H1 (cell line): ENCODE data around the gene MYRIP. TPM values are rescaled to one million over a fixed set of nuclear protein-coding genes. Genes with fewer than 3 reads are reported as not detected.

Experiments used
- CTCF ChIA-PET: fragments of 300-600 bp; sonication (Branson Sonifier 250); formaldehyde crosslinking; loops from one replicate; lab custom pipeline; 2021; ENCODE audit not compliant: partially characterized antibody; lab: Charles Lee
- POLR2A ChIA-PET: fragments of 300-600 bp; sonication (Branson Sonifier 250); formaldehyde crosslinking; loops from one replicate; lab custom pipeline; 2021; ENCODE audit warnings: inconsistent platforms; ENCODE audit not compliant: partially characterized antibody; lab: Charles Lee
- DNase-seq, 2 experiments: peaks; one replicate each; pipeline versions ENCODE4 v3.0.0 to v3.0.0-alpha.2; 2010 to 2022; ENCODE audit warnings: low spot score in 2 of 2, low read depth in 1 of 2, mixed read lengths in 1 of 2
- FAIRE-seq: peaks from 2 replicates; lab custom pipeline; 2011; peaks lifted over from hg19 to GRCh38; lab: Jason Lieb, UNC
- H2AFZ ChIP-seq: 2 replicates; pipeline ENCODE4 v1.8.1; 2012; ENCODE audit warnings: low read length, inconsistent platforms
- H2AK5ac ChIP-seq: 2 replicates; pipeline ENCODE4 v1.6.1; 2013; ENCODE audit warnings: low read depth, low read length
- H2BK120ac ChIP-seq: replicated peaks from 2 replicates; pipeline ENCODE3; 2013; ENCODE audit warnings: low read depth, low read length, inconsistent platforms
- H2BK12ac ChIP-seq: 2 replicates; pipeline ENCODE4 v1.6.1; 2013; ENCODE audit warnings: low read depth, low read length
- H2BK15ac ChIP-seq: 2 replicates; pipeline ENCODE4 v1.6.1; 2013; ENCODE audit warnings: low read length
- H2BK20ac ChIP-seq: 2 replicates; pipeline ENCODE4 v1.6.1; 2013; ENCODE audit warnings: low read length
- H2BK5ac ChIP-seq: 2 replicates; pipeline ENCODE4 v1.6.1; 2013; ENCODE audit warnings: low read depth, low read length
- H3K14ac ChIP-seq: 2 replicates; pipeline ENCODE4 v1.6.1; 2013; ENCODE audit warnings: inconsistent platforms; ENCODE audit not compliant: insufficient read length
- H3K18ac ChIP-seq: 2 replicates; pipeline ENCODE4 v1.6.1; 2013; ENCODE audit warnings: low read length; ENCODE audit errors: extremely low read depth
- H3K23ac ChIP-seq: 2 replicates; pipeline ENCODE4 v1.6.1; 2013; ENCODE audit warnings: inconsistent platforms; ENCODE audit not compliant: insufficient read length
- H3K23me2 ChIP-seq: 2 replicates; pipeline ENCODE4 v1.6.1; 2013; ENCODE audit warnings: low read depth, low read length
- H3K27ac ChIP-seq: 2 replicates; pipeline ENCODE4 v1.6.1; 2011; ENCODE audit warnings: low read depth, low read length, inconsistent platforms
- H3K27me3 ChIP-seq, 4 experiments: replicated peaks in 1 of 4; 1 replicate in 1 of 4; 2 replicates in 3 of 4; pipeline versions ENCODE4 v1.6.1 to v1.8.1; 2011 to 2013; ENCODE audit warnings: low read length in 3 of 4, mild to moderate bottlenecking in 3 of 4, inconsistent platforms in 2 of 4, mixed read lengths in 2 of 4, moderate library complexity in 1 of 4; ENCODE audit not compliant: control insufficient read depth in 3 of 4, insufficient read depth in 3 of 4; ENCODE audit errors: extremely low read depth in 1 of 4
- H3K36me3 ChIP-seq, 4 experiments: 2 replicates each; pipeline versions ENCODE4 v1.6.1 to v1.8.1; 2011 to 2013; ENCODE audit warnings: mild to moderate bottlenecking in 4 of 4, low read length in 3 of 4, moderate library complexity in 2 of 4, control low read depth in 1 of 4, inconsistent platforms in 1 of 4; ENCODE audit not compliant: insufficient read depth in 4 of 4, control insufficient read depth in 2 of 4
- H3K4ac ChIP-seq: replicated peaks from 2 replicates; pipeline ENCODE3; 2013; ENCODE audit warnings: low read length, low read depth, mixed read lengths, inconsistent platforms; ENCODE audit not compliant: insufficient read length
- H3K4me1 ChIP-seq, 4 experiments: replicated peaks in 1 of 4; 1 replicate in 1 of 4; 2 replicates in 3 of 4; pipeline versions ENCODE4 v1.6.1 to v1.8.1; 2011 to 2013; ENCODE audit warnings: low read length in 3 of 4, inconsistent platforms in 2 of 4, mixed read lengths in 1 of 4; ENCODE audit not compliant: insufficient read depth in 4 of 4, control insufficient read depth in 3 of 4
- H3K4me2 ChIP-seq, 2 experiments: 2 replicates each; pipeline versions ENCODE4 v1.6.1 to v1.8.1; 2011 to 2013; ENCODE audit warnings: low read depth in 2 of 2, low read length in 2 of 2, control low read depth in 1 of 2, inconsistent platforms in 1 of 2, mild to moderate bottlenecking in 1 of 2; ENCODE audit not compliant: insufficient read depth in 1 of 2
- H3K4me3 ChIP-seq, 4 experiments: fragments of 200-600, 300-600 bp in 1 of 4; sonication (generic), shearing (Covaris generic), sonication (Bioruptor Twin) in 1 of 4; 2 replicates each; pipeline versions ENCODE4 v1.5.1 to v1.8.1; 2011 to 2016; ENCODE audit warnings: low read length in 4 of 4, low read depth in 3 of 4, control low read depth in 2 of 4, inconsistent platforms in 2 of 4, mild to moderate bottlenecking in 2 of 4, mixed read lengths in 1 of 4, moderate library complexity in 1 of 4; ENCODE audit not compliant: insufficient read depth in 2 of 4; ENCODE audit errors: extremely low read depth in 1 of 4
- H3K56ac ChIP-seq: replicated peaks from 2 replicates; pipeline ENCODE3; 2013; ENCODE audit warnings: low read depth, mild to moderate bottlenecking, mixed read lengths, low read length, inconsistent platforms; ENCODE audit not compliant: insufficient read length
- H3K79me1 ChIP-seq: 2 replicates; pipeline ENCODE4 v1.6.1; 2013; ENCODE audit warnings: low read depth, low read length, control low read depth
- H3K79me2 ChIP-seq, 2 experiments: 2 replicates each; pipeline versions ENCODE4 v1.6.1 to v1.8.1; 2012 to 2013; ENCODE audit warnings: low read length in 2 of 2, mild to moderate bottlenecking in 2 of 2, inconsistent platforms in 1 of 2; ENCODE audit not compliant: insufficient read depth in 2 of 2, control insufficient read depth in 1 of 2
- H3K9ac ChIP-seq, 4 experiments: replicated peaks in 1 of 4; 1 replicate in 1 of 4; 2 replicates in 3 of 4; pipeline versions ENCODE4 v1.6.1 to v1.8.1; 2011 to 2013; ENCODE audit warnings: low read depth in 3 of 4, low read length in 3 of 4, control low read depth in 2 of 4, mild to moderate bottlenecking in 2 of 4, moderate library complexity in 2 of 4, inconsistent platforms in 1 of 4; ENCODE audit errors: extremely low read depth in 1 of 4
- H3K9me3 ChIP-seq, 2 experiments: 2 replicates each; pipeline versions ENCODE4 v1.6.1 to v1.8.1; 2012 to 2013; ENCODE audit warnings: mild to moderate bottlenecking in 2 of 2, moderate library complexity in 2 of 2, control low read depth in 1 of 2, inconsistent platforms in 1 of 2, low read depth in 1 of 2, low read length in 1 of 2, mixed read lengths in 1 of 2; ENCODE audit not compliant: insufficient read depth in 2 of 2
- H4K20me1 ChIP-seq, 2 experiments: replicated peaks in 1 of 2; 2 replicates each; pipeline versions ENCODE3 to v1.8.1; 2011 to 2013; ENCODE audit warnings: inconsistent platforms in 2 of 2, low read length in 2 of 2, mild to moderate bottlenecking in 1 of 2; ENCODE audit not compliant: insufficient read depth in 2 of 2, control insufficient read depth in 1 of 2
- H4K5ac ChIP-seq: 2 replicates; pipeline ENCODE4 v1.6.1; 2013; ENCODE audit warnings: low read length, low read depth, mixed read lengths, inconsistent platforms; ENCODE audit not compliant: insufficient read length
- H4K8ac ChIP-seq: 2 replicates; pipeline ENCODE4 v1.8.0; 2013; ENCODE audit warnings: mild to moderate bottlenecking, moderate library complexity, low read length, inconsistent platforms; ENCODE audit not compliant: insufficient read depth; ENCODE audit errors: extremely low read depth
- H4K91ac ChIP-seq: replicated peaks from 2 replicates; pipeline ENCODE3; 2013; ENCODE audit warnings: low read length, mixed read lengths, inconsistent platforms; ENCODE audit not compliant: insufficient read length
- CBX5 ChIP-seq: fragments of 300-800, 300-1000 bp; sonication (generic); IDR thresholded peaks from 2 replicates; pipeline ENCODE4 v1.7.1; 2016; ENCODE audit warnings: antibody characterized with exemption, low read length, low read depth
- FOSL1 ChIP-seq: IDR thresholded peaks from 2 replicates; pipeline ENCODE4 v1.6.1; 2011; ENCODE audit warnings: mild to moderate bottlenecking, low read depth, low read length, moderate library complexity; ENCODE audit not compliant: insufficient read depth
- GABPA ChIP-seq: IDR thresholded peaks from 2 replicates; pipeline ENCODE4 v1.6.1; 2011; ENCODE audit warnings: mild to moderate bottlenecking, low read length, moderate library complexity, borderline replicate concordance; ENCODE audit not compliant: insufficient read depth
- WGBS, 2 experiments: shearing (Covaris generic) in 1 of 2; methylation state at CpG; one replicate each; pipeline versions ENCODE4 v1.1.6 to v1.1.7; 2013 to 2015; ENCODE audit warnings: low lambda C conversion rate in 2 of 2, mixed read lengths in 2 of 2, inconsistent platforms in 1 of 2, low coverage in 1 of 2, missing lambda C conversion rate in 1 of 2; ENCODE audit not compliant: insufficient replicate concordance in 2 of 2, insufficient coverage in 1 of 2, insufficient read length in 1 of 2; ENCODE audit errors: extremely low coverage in 1 of 2, missing lambda C conversion rate in 1 of 2; 5-methylcytosine and 5-hydroxymethylcytosine counted together
- polyA plus RNA-seq, 7 experiments: library from polyadenylated mRNA; depleted of rRNA in 3 of 7; stranded (reverse) in 5 of 7; unstranded in 2 of 7; fragments of >200 nt in 5 of 7; fragments of 200-250 nt in 2 of 7; gene quantifications; 1 replicate in 5 of 7; 2 replicates in 1 of 7; 4 replicates in 1 of 7; pipeline versions ENCODE4 v1.2.1 to v1.2.3, GENCODE V29; 2011 to 2013; ENCODE audit warnings: missing spikeins in 2 of 7, mixed read lengths in 2 of 7
- total RNA-seq: library from RNA; stranded (reverse); fragmentation: NEBNext Ultra II Directional; extraction: Animal tissue kit (Norgen Biotek cat#: 25700); gene quantifications from 2 replicates; pipeline ENCODE4 v1.2.1, GENCODE V29; 2021

Gene MYRIP
- total and polyA plus RNA-seq, 2 of the 8 experiments (the other 6 are each of a cell fraction or from before 2014, with no cell fraction given) = 0.54 to 4.3 TPM

DNA sequence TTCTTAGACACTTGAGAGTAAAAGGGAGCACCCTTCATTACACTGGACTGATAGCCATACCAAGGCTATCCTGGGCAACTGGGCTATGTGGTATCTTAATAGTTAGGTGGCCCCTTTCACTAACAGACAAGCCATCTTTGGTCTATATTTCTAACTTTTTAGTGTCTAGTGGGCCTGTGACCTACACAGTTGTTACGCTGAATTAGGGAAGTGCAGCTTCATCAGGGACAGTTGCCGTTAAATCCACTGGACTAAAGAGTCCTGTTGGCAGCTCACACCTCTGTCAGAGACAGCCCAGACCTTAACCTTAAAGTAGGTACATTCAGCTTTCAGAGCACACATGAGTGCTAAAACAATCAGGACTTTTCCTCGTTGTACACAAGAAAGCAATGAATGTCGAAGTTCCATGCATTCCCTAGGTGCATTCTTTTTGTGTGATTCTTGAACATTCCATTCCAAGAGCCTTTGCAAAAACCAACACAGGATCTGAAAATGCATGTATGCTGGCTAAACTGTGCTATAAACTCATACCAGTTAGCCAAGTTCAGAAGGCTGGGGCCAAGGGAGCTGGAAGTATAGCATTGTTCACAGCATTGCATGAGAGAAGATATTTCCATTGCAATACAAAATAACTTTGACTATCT, 269.9 kb downstream of the MYRIP start:
- Histone ChIP-seq H3K4me1 (no peaks in the 10 kb centered on the region), H3K9ac (no peak overlapping the region), H2AK5ac (no peak overlapping the region), H3K56ac (no peak overlapping the region), H3K4ac (no peak overlapping the region), H3K18ac (no peak overlapping the region), H4K91ac (no peak overlapping the region), H3K79me2 (no peaks in the 10 kb centered on the region), H2BK5ac (no peak overlapping the region), H2AFZ (no peak overlapping the region), H2BK120ac (no peak overlapping the region), H2BK15ac (no peak overlapping the region), H3K27ac (no peak overlapping the region), H3K36me3 (no peaks in the 10 kb centered on the region), H3K79me1 (no peaks in the 10 kb centered on the region), H3K4me2 (no peak overlapping the region), H4K5ac (no peak overlapping the region), H3K14ac (no peak overlapping the region), H3K23ac (no peak overlapping the region), H3K9me3 (peaks cover 3 to 5% of the 10 kb centered on the region in 2 experiments; a peak in 2 of 4 replicates), H4K20me1 (no peaks in the 10 kb centered on the region), H3K27me3 (no peaks in the 10 kb centered on the region), H2BK20ac (no peak overlapping the region), H3K4me3 (no peak overlapping the region), H4K8ac (no peak overlapping the region), H2BK12ac (no peak overlapping the region), H3K23me2 (no peaks in the 10 kb centered on the region)
- 88% methylated on average over 4 of the region's 4 CpGs; no CpG with 5 or more reads in 1 of the 2 experiments for WGBS, 2 experiments
- ChIA-PET POLR2A (interaction anchor here (0.8 kb wide), 1 partner anchor 296 kb away, joined by 3 read pairs; no protein-coding TSS in a partner anchor), CTCF (no interaction called here)
- FAIRE-seq = no peak
- DNase-seq = no peak
- TF ChIP-seq FOSL1 = no peak
- TF ChIP-seq CBX5 = no peak
- TF ChIP-seq GABPA = no peak
